ENCODE measurements around the gene PTTG1IP2.
"Not testable (repeated sequence)": the region's sequence is repeated elsewhere in the genome, so short reads cannot be mapped to it uniquely, and the experiment has no call there.

Gene PTTG1IP2

GRCh38 chr7:90469554-90469953 lies at the start of gene PTTG1IP2:
Gene PTTG1IP2 (plus strand): TSS chr7:90469639. CDS start chr7:90469787, 148 bp downstream.
- in situ Hi-C loops (cut with HindIII; ENCODE audit: low pct_ligation_motif_present, low pct_unique_long_range_greater_than_20kb, low sequenced_read_pairs): no loop called here
- DNase-seq: no peak

DNA sequence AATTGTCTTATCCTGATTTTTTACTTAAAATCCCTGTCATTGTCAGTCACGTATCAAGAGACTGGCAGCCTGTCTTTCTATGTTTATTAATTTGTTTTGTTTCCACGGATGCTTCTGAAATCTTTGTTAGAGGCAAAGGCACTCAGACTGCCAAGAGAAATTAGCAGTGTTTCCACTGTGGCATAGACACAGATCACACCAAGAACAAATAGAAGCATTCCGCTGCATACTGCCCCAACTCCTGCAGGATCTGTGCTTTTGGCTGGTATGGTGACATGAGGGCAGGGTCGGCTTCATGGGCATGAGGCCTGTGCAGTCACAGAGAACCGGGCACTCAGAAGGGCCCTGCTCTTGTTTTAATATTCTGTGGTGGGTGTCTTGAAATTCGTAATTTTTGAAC lies 47.8 kb upstream of the PTTG1IP2 start:
- DNase-seq: no peak
- in situ Hi-C loops (cut with HindIII; ENCODE audit: low pct_ligation_motif_present, low pct_unique_long_range_greater_than_20kb, low sequenced_read_pairs): no loop called here

GRCh38 chr7:90424720-90425119 lies 44.7 kb upstream of the PTTG1IP2 start:
- no peak for DNase-seq
- in situ Hi-C loops (cut with HindIII; ENCODE audit: low pct_ligation_motif_present, low pct_unique_long_range_greater_than_20kb, low sequenced_read_pairs): no loop called here

GRCh38 chr7:90425376-90425775 lies 44.1 kb upstream of the PTTG1IP2 start:
- no peak for DNase-seq
- in situ Hi-C loops (cut with HindIII; ENCODE audit: low pct_ligation_motif_present, low pct_unique_long_range_greater_than_20kb, low sequenced_read_pairs): no loop called here

DNA sequence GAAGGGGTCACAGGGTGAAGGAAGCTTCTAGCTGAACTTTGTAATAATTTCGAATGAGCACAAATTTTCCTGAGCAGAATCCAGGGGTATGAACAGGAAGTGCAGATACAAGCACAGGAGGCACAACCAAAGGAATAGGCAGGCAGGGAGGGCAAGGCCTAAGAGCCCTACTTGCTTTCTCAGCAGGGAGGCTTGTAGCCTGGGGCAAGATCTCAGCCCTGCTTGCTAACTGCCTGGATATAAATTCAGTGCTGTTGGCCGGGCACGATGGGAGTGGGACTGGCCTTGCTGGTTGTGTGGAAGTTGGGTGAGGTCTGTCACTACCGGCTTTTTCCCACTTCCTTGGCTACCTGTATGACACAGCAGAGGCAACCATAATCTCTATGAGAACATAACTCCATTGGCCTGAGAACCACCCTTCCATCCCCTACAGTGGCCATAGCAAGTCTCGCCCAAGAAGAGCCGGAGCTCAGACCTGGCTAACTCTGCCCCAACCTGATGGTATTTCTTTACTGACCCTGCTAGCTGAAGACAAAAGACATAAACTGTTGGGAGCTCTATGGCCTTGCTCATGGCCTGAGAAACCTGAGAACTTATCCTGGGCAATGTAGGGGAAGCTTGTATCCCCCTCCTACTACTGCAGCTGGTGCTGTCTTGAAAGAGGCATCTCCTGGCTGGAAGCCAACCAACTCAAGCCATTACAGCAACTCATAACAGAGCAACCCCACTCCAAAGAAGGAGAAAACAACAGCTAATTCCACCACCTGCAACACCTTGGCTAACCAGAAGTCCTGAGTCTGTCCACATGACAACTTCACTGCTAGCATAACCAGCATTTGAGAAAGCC lies 38.6 kb upstream of the PTTG1IP2 start:
- in situ Hi-C loops (cut with HindIII; ENCODE audit: low pct_ligation_motif_present, low pct_unique_long_range_greater_than_20kb, low sequenced_read_pairs): no loop called here
- no peak for DNase-seq

DNA sequence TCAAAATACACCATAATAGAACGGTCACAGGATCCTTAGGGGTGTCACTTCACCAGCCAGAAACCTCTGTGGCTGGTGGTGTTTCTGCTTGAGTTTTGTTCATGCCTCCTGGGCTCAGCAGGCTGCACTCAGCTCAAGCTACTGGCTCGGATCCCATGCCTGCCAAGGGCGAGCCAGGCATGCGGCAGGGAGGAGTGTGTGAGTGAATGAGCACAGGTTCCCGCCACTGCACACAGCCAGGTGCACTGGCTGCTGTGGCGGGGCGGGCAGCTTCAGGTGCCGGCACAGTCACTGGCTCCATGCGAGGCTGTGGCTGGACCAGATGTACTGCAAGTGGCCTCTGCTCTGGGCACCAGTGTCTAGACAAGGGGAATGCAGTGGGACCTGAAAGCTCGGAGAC lies 36.7 kb upstream of the PTTG1IP2 start:
- DNase-seq: no peak
- in situ Hi-C loops (cut with HindIII; ENCODE audit: low pct_ligation_motif_present, low pct_unique_long_range_greater_than_20kb, low sequenced_read_pairs): no loop called here

DNA sequence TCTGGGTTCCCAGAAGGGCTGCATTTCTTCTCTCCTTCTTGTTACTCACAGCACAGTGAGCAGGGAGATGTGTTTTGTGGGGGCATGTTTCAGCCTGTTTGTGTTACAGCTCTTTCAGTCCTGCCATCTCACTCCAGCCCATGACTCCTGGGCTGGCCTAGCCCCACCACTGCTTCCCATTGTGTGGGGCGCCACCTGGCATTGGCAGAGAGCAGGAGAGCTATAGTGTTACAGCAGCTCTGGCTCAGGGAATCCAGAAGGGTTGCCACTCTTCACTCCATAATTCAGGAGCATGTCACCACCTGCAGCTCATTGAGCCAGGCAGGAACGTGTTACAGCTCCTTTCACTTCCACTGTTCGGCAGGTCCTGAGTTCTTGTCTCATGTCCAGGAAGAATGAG lies 36.2 kb upstream of the PTTG1IP2 start:
- no peak for DNase-seq
- in situ Hi-C loops (cut with HindIII; ENCODE audit: low pct_ligation_motif_present, low pct_unique_long_range_greater_than_20kb, low sequenced_read_pairs): no loop called here

DNA sequence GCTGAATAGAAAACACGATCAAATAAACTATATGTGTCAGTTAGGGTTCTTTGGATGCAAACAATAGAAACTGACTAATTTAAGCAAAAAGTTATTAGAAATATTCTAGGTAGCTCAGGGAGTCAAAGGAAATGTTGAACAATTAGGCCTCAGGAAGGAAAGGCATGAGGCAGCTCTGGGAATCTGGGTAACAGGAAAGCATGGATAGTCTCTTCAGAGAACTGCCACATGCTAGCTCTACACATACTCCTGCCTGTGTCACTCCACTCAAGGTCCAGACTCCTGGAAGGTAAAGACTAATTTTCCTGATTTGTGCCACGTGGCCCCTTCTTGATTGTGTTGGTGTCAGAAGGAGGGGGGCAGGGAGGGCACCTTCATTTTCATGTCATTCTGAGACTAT lies 23.8 kb upstream of the PTTG1IP2 start:
- DNase-seq: no peak
- in situ Hi-C loops (cut with HindIII; ENCODE audit: low pct_ligation_motif_present, low pct_unique_long_range_greater_than_20kb, low sequenced_read_pairs): no loop called here

- in situ Hi-C loops (cut with HindIII; ENCODE audit: low pct_ligation_motif_present, low pct_unique_long_range_greater_than_20kb, low sequenced_read_pairs): no loop called here
- DNase-seq: no peak
Observed at GRCh38 chr7:90446137-90446899, 23.1 kb upstream of the PTTG1IP2 start.

GRCh38 chr7:90453259-90453891 lies 16.1 kb upstream of the PTTG1IP2 start:
- in situ Hi-C loops (cut with HindIII; ENCODE audit: low pct_ligation_motif_present, low pct_unique_long_range_greater_than_20kb, low sequenced_read_pairs): no loop called here
- no peak for DNase-seq

GRCh38 chr7:90453931-90454330 lies 15.5 kb upstream of the PTTG1IP2 start:
- in situ Hi-C loops (cut with HindIII; ENCODE audit: low pct_ligation_motif_present, low pct_unique_long_range_greater_than_20kb, low sequenced_read_pairs): no loop called here
- no peak for DNase-seq

- peak; percentile 72 for DNase-seq
- in situ Hi-C loops (cut with HindIII; ENCODE audit: low pct_ligation_motif_present, low pct_unique_long_range_greater_than_20kb, low sequenced_read_pairs): no loop called here
Observed at GRCh38 chr7:90455163-90456030, 14.0 kb upstream of the PTTG1IP2 start.

GRCh38 chr7:90458104-90458503 lies 11.3 kb upstream of the PTTG1IP2 start:
- in situ Hi-C loops (cut with HindIII; ENCODE audit: low pct_ligation_motif_present, low pct_unique_long_range_greater_than_20kb, low sequenced_read_pairs): no loop called here
- DNase-seq: no peak

DNA sequence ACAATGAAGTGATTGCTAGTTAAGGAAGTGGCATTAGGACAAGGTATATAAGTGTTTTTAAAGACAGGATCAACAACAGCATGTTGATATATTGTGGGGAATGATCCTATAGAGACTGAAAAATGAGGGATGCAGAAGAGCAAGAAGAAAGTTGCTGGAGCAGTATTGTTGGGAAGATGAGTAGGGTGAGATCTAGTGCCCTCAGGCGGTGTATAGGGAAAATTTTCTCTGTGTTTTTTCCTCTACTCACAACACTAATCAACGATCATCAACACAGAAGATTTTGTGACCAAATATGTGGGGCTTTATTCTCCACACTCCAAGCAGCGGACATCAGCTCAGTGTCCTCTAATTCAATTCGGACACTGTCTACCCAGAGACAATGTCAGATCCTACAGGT lies 9.6 kb upstream of the PTTG1IP2 start:
- DNase-seq: no peak
- in situ Hi-C loops (cut with HindIII; ENCODE audit: low pct_ligation_motif_present, low pct_unique_long_range_greater_than_20kb, low sequenced_read_pairs): no loop called here

DNA sequence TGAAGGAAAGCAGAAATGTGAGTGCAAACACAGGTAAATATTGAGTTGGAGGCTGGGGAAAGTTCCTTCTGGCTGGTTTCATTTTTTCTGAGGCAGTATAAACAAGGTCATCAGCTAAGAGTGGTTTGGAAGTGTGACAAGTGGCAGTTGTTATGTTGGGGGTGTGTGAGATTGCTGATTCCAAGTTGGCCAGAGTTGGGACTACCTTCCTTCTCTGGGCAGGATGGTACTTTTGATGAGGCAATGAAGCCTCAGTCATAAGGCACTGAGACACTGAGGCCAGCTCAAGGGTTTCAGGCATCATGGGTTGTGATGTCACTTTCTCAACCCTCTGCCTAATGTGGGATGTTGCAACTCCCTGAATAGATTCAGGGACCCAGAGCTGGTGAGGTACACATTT lies 8.2 kb upstream of the PTTG1IP2 start:
- in situ Hi-C loops (cut with HindIII; ENCODE audit: low pct_ligation_motif_present, low pct_unique_long_range_greater_than_20kb, low sequenced_read_pairs): no loop called here
- no peak for DNase-seq

- in situ Hi-C loops (cut with HindIII; ENCODE audit: low pct_ligation_motif_present, low pct_unique_long_range_greater_than_20kb, low sequenced_read_pairs): not testable (repeated sequence)
- DNase-seq: peak; percentile 69
Observed at GRCh38 chr7:90463151-90463628, 6.2 kb upstream of the PTTG1IP2 start.

DNA sequence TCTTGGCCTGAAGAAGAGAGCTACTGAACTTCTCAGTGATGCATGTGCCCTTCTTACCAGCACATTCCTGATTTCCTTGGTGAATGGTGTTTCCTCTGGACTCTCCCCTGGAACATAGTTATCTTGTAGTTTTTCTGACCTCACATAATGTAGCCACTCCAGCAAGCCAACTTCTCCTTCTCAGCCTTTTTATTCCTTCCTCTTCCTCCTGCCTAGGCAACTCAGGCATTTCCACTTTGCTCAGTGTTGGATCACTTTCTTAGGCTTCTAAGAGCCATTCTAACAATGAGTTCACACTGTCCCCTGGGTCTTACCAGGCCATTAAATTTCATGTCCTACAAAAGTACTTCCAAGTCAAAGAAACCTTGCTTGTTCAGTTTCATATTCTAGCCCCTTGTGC lies 3.6 kb upstream of the PTTG1IP2 start:
- DNase-seq: no peak
- in situ Hi-C loops (cut with HindIII; ENCODE audit: low pct_ligation_motif_present, low pct_unique_long_range_greater_than_20kb, low sequenced_read_pairs): no loop called here

GRCh38 chr7:90472805-90473540 lies 3.5 kb downstream of the PTTG1IP2 start:
- in situ Hi-C loops (cut with HindIII; ENCODE audit: low pct_ligation_motif_present, low pct_unique_long_range_greater_than_20kb, low sequenced_read_pairs): no loop called here
- DNase-seq: no peak
